AG04450 (cell line): ENCODE data around the gene SLCO3A1. TPM values are rescaled to one million over a fixed set of nuclear protein-coding genes. Genes with fewer than 3 reads are reported as not detected.

ENCODE experiments used
- CTCF ChIA-PET: fragments of 300-600, 350-600 bp; formaldehyde crosslinking; extraction: SDS; loops from one replicate; lab custom pipeline; 2022; ENCODE audit warnings: antibody characterized with exemption, inconsistent platforms; lab: Charles Lee
- POLR2A ChIA-PET: fragments of 350-600 bp; formaldehyde crosslinking; extraction: SDS; loops from one replicate; lab custom pipeline; 2021; ENCODE audit warnings: antibody characterized with exemption, inconsistent platforms; lab: Yijun Ruan, JAX
- DNase-seq: peaks from one replicate; pipeline ENCODE4 v3.0.0-alpha.2; 2011; ENCODE audit warnings: low read depth, low spot score
- H3K27ac ChIP-seq: one replicate; pipeline ENCODE4 v1.5.1; 2012; ENCODE audit warnings: low read depth, low read length, control low read depth
- H3K27me3 ChIP-seq: one replicate; pipeline ENCODE4 v1.6.0; 2012; ENCODE audit warnings: low read length; ENCODE audit not compliant: control insufficient read depth, insufficient read depth
- H3K4me3 ChIP-seq: 2 replicates; pipeline ENCODE4 v1.5.1; 2011; ENCODE audit warnings: mild to moderate bottlenecking, low read depth, low read length, control low read depth
- H3K9me3 ChIP-seq: 2 replicates; pipeline ENCODE4 v1.5.1; 2012; ENCODE audit warnings: low read length; ENCODE audit not compliant: control insufficient read depth, insufficient read depth
- CTCF ChIP-seq: IDR thresholded peaks from 2 replicates; pipeline ENCODE4 v1.5.1; 2011; ENCODE audit warnings: low read depth, low read length, control low read depth, inconsistent platforms
- polyA plus RNA-seq: library from polyadenylated mRNA; depleted of rRNA; stranded (reverse); fragments of >200 nt; gene quantifications from 2 replicates; pipeline ENCODE4 v1.2.3, GENCODE V29; 2011

SLCO3A1 gene
- polyA plus RNA-seq, 1 experiment, result 7.6 TPM

GRCh38 chr15:91887921-91888373 lies 34.4 kb downstream of the SLCO3A1 start:
- Histone ChIP-seq H3K27ac (no peak overlapping the region), H3K27me3 (no peaks in the 10 kb centered on the region), H3K4me3 (no peak overlapping the region), H3K9me3 (no peaks in the 10 kb centered on the region)
- TF ChIP-seq CTCF, result no peak
- no peak for DNase-seq
- POLR2A ChIA-PET, result no interaction called here
- CTCF ChIA-PET, result interaction anchor here (1.3 kb wide), 1 partner anchor 36 kb away, joined by 6 read pairs; no protein-coding TSS in a partner anchor

GRCh38 chr15:91889111-91889815 lies 35.8 kb downstream of the SLCO3A1 start:
- DNase-seq, result no peak
- Histone ChIP-seq H3K9me3 (no peaks in the 10 kb centered on the region), H3K27ac (no peak overlapping the region), H3K4me3 (no peak overlapping the region), H3K27me3 (no peaks in the 10 kb centered on the region)
- ChIA-PET CTCF (interaction anchor here (0.6 to 1.3 kb wide), 3 partner anchors 37 to 121 kb away, joined by 3 to 6 read pairs (median 3); no protein-coding TSS in a partner anchor), POLR2A (no interaction called here)
- no peak for TF ChIP-seq CTCF

- H3K27me3 ChIP-seq, result no peaks in the 10 kb centered on the region
- no peak for TF ChIP-seq CTCF
- H3K4me3 ChIP-seq, result no peak overlapping the region
- CTCF ChIA-PET, result no interaction called here
- POLR2A ChIA-PET, result no interaction called here
- DNase-seq, result no peak
- no peaks in the 10 kb centered on the region for H3K9me3 ChIP-seq
- H3K27ac ChIP-seq, result no peak overlapping the region
These were observed 37.1 kb downstream of the SLCO3A1 start for GRCh38 chr15:91890614-91891013.

GRCh38 chr15:91891101-91891500 lies 37.6 kb downstream of the SLCO3A1 start:
- CTCF ChIA-PET, result interaction anchor here (1.5 kb wide), 1 partner anchor 835 kb away, joined by 4 read pairs; no protein-coding TSS in a partner anchor
- H3K27me3 ChIP-seq, result no peaks in the 10 kb centered on the region
- no peak overlapping the region for H3K27ac ChIP-seq
- no peak overlapping the region for H3K4me3 ChIP-seq
- TF ChIP-seq CTCF, result no peak
- no peak for DNase-seq
- H3K9me3 ChIP-seq, result no peaks in the 10 kb centered on the region
- POLR2A ChIA-PET, result no interaction called here

- ChIA-PET CTCF (interaction anchor here (1.2 to 1.5 kb wide), 2 partner anchors 42 to 836 kb away, joined by 3 to 4 read pairs; no protein-coding TSS in a partner anchor), POLR2A (no interaction called here)
- Histone ChIP-seq H3K27ac (no peak overlapping the region), H3K4me3 (no peak overlapping the region), H3K9me3 (no peaks in the 10 kb centered on the region), H3K27me3 (no peaks in the 10 kb centered on the region)
- DNase-seq, result no peak
- no peak for TF ChIP-seq CTCF
These were observed 38.4 kb downstream of the SLCO3A1 start for GRCh38 chr15:91891788-91892345.
